ENCODE data around the gene MRPL36. TPM values are rescaled to one million over a fixed set of nuclear protein-coding genes. Genes with fewer than 3 reads are reported as not detected.

Gene MRPL36
- total and polyA plus RNA-seq, 12 donors: 43.4 to 126 (median 49.8) TPM

GRCh38 chr5:1759378-1759970, 40.2 kb downstream of the MRPL36 start:
- intact Hi-C loops (cut with DNase I): no loop called here
- peaks cover 0 to 7% (median 0%) of the 10 kb centered on the region in 11 donors for H3K9me3 ChIP-seq
- no peak overlapping the region for H3K4me3 ChIP-seq
- no peak for TF ChIP-seq CTCF (IDR thresholded peaks at IDR 0.05)
- no peak overlapping the region for H3K27ac ChIP-seq
- no peak for ATAC-seq
- DNase-seq: no peak
- 85 to 87% methylated on average over 13 of the region's 13 CpGs for WGBS, 2 donors
- peaks cover 0 to 34% (median 9%) of the 10 kb centered on the region in 7 donors for H3K27me3 ChIP-seq
- H3K36me3 ChIP-seq: no peaks in the 10 kb centered on the region
- H3K4me1 ChIP-seq: no peaks in the 10 kb centered on the region

GRCh38 chr5:1758574-1758973, 41.1 kb downstream of the MRPL36 start:
- H3K36me3 ChIP-seq: no peaks in the 10 kb centered on the region
- H3K4me3 ChIP-seq: no peak overlapping the region
- no peak overlapping the region for H3K27ac ChIP-seq
- intact Hi-C loops (cut with DNase I): no loop called here
- 74 to 82% methylated on average over 3 of the region's 3 CpGs for WGBS, 2 donors
- ATAC-seq (no peak), DNase-seq (no peak)
- no peak for TF ChIP-seq CTCF (IDR thresholded peaks at IDR 0.05)
- H3K4me1 ChIP-seq: no peaks in the 10 kb centered on the region
- peaks cover 0 to 7% (median 0%) of the 10 kb centered on the region in 11 donors for H3K9me3 ChIP-seq
- H3K27me3 ChIP-seq: peaks cover 0 to 29% (median 9%) of the 10 kb centered on the region in 7 donors

GRCh38 chr5:1757511-1757910, 42.1 kb downstream of the MRPL36 start:
- no peak for DNase-seq

GRCh38 chr5:1756481-1756880, 43.2 kb downstream of the MRPL36 start:
- Histone ChIP-seq H3K27me3 (peaks cover 0 to 28% (median 6%) of the 10 kb centered on the region in 7 donors), H3K27ac (no peak overlapping the region), H3K36me3 (no peaks in the 10 kb centered on the region), H3K4me3 (no peak overlapping the region), H3K9me3 (peaks cover 0 to 7% (median 0%) of the 10 kb centered on the region in 11 donors), H3K4me1 (no peaks in the 10 kb centered on the region)
- intact Hi-C loops (cut with DNase I): no loop called here
- 63 to 67% methylated on average over 11 of the region's 11 CpGs for WGBS, 2 donors
- DNase-seq (no peak), ATAC-seq (no peak)
- no peak for TF ChIP-seq CTCF (IDR thresholded peaks at IDR 0.05)

More at GRCh38 chr5:1757511-1757910, 42.1 kb downstream of the MRPL36 start:
- no peaks in the 10 kb centered on the region for H3K4me1 ChIP-seq
- intact Hi-C loops (cut with DNase I): no loop called here
- no peak overlapping the region for H3K27ac ChIP-seq
- TF ChIP-seq CTCF (IDR thresholded peaks at IDR 0.05): no peak
- H3K4me3 ChIP-seq: no peak overlapping the region
- no peaks in the 10 kb centered on the region for H3K36me3 ChIP-seq
- peaks cover 0 to 7% (median 0%) of the 10 kb centered on the region in 11 donors for H3K9me3 ChIP-seq
- ATAC-seq: no peak
- 81 to 85% methylated on average over 10 of the region's 10 CpGs for WGBS, 2 donors
- peaks cover 0 to 27% (median 4%) of the 10 kb centered on the region in 7 donors for H3K27me3 ChIP-seq

Data from heart right ventricle (tissue), 16 donors.